GM12864 (cell line): ENCODE measurements around the gene ZSWIM6.

Source experiments
- DNase-seq: peaks from one replicate; pipeline ENCODE4 v3.0.0-alpha.2; 2011; ENCODE audit warnings: low read depth
- H3K4me3 ChIP-seq: 2 replicates; pipeline ENCODE4 v1.5.1; 2011; ENCODE audit warnings: mild to moderate bottlenecking, low read depth, low read length, control low read depth
- TF ChIP-seq, protein P1 (sequence below): IDR thresholded peaks from 2 replicates; pipeline ENCODE4 v1.5.1; 2011; ENCODE audit warnings: low read depth, mild to moderate bottlenecking, moderate library complexity, low read length, control low read depth, inconsistent platforms; ENCODE audit errors: missing control alignments

ZSWIM6 gene

DNA sequence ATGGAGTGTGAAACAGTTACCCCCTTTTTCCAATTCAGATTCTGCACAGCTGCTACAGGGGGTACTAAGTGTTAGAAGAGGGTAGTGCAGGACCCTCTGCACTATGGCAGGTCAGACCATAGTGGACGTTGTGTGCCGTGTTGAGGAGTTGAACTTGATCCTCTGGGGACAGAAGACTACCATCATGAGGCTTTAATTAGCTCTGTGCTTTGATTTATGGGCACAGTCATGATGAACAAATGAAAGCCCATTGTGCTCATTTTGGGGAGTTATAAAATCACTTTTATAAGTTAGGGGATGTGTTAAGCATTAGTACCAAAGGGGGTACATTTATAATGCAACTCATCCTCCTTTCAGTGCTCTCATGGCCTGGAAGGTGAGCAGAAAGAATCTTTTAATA lies 62.7 kb downstream of the ZSWIM6 start:
- no peak for DNase-seq
- H3K4me3 ChIP-seq: no peak overlapping the region
- TF ChIP-seq, protein P1, sequence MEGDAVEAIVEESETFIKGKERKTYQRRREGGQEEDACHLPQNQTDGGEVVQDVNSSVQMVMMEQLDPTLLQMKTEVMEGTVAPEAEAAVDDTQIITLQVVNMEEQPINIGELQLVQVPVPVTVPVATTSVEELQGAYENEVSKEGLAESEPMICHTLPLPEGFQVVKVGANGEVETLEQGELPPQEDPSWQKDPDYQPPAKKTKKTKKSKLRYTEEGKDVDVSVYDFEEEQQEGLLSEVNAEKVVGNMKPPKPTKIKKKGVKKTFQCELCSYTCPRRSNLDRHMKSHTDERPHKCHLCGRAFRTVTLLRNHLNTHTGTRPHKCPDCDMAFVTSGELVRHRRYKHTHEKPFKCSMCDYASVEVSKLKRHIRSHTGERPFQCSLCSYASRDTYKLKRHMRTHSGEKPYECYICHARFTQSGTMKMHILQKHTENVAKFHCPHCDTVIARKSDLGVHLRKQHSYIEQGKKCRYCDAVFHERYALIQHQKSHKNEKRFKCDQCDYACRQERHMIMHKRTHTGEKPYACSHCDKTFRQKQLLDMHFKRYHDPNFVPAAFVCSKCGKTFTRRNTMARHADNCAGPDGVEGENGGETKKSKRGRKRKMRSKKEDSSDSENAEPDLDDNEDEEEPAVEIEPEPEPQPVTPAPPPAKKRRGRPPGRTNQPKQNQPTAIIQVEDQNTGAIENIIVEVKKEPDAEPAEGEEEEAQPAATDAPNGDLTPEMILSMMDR: no peak

DNA sequence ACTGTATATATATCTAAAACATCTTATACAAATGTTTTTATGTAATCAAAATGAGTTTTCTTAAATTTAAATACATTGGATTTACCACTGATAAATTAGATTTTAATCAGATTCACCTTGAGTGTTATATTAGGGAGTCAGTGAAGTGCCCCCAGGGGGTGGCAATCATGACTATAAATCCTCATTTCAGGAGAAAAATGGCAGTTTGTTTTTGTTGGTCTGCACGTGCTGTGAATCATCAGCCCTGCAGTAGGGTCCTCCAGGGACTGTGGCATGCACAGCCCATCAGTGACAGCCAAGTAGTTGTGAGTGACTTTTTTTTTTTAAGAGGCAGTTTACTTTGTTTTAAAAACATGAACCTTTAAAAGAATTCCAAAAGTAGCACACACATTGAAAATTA lies 65.2 kb downstream of the ZSWIM6 start:
- H3K4me3 ChIP-seq: no peak overlapping the region
- no peak for DNase-seq
- TF ChIP-seq, protein P1: no peak

DNA sequence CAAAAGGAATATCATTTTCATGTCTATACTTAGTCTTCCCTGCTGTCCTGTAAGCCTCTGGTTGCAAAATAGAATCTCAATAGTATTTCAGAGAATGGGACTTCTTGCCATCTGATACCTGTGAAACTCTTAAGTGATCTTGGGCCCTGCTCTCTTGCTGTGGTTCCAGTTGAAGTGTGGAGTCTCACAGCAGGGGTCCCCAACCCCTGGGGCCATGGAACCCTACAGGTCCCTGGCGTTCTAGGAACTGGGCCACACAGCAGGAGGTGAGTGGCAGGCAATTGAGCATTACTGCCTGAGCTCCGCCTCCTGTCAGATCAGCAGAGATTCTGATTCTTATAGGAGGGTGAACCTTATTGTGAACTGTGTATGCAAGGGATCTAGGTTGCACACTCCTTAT lies 65.9 kb downstream of the ZSWIM6 start:
- TF ChIP-seq, protein P1: no peak
- no peak overlapping the region for H3K4me3 ChIP-seq
- DNase-seq: no peak

DNA sequence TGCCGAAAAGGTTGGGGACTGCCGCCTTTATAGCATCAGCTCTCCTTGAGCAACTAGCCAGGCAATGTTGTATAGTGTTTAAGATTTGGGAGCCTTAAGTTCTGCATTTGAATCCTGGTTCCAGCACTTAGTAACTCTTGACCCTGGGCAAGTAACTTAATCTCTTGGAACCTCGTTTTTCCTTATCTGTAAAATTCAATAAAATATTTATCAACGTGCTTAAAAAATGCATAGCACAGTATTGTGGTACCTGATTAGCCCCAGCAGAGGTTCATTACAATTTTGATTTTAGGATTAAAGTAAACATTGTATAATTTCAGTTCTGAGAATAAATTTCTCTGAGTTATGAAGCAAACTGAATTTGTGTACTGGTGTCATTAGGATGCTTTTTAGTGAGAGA lies 66.4 kb downstream of the ZSWIM6 start:
- H3K4me3 ChIP-seq: no peak overlapping the region
- TF ChIP-seq, protein P1: no peak
- no peak for DNase-seq

DNA sequence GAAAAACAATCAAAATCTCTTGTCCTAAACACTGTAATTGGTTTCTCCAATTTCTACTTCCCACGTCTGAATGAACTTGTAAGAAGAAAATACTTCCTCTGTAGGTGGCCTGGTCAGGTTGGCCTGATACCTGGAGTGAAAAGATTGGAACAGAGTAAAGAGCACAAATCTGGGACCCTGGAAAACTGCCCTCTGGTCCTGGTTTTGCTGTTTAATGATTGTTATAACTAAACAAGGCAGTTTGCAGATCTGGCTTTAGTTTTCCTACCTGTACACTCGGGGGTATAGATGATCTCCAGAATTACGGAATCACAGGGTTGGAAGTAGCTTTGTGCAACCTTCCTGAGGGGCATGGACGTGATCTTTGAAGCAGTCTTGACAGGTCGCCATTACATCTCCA lies 67.6 kb downstream of the ZSWIM6 start:
- no peak for DNase-seq
- no peak overlapping the region for H3K4me3 ChIP-seq
- TF ChIP-seq, protein P1: no peak

DNA sequence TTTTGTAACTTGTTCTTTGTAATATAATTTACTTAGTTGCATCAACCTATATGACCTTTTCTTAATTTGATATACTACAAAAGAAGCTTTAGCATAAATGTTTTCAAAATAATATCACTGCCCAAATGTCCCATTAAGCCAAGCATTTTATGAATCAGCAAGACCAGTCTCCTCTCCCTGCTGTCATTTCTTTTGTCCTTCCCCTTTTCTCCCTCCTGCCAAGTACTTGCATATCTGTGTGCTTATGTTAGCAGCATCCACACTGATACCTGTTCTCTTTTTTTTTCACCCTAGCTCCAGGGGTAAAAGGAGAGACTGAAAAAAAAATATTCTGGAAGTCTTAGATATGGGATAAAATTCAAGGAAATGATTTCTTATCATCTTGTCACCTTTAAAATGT lies 69.7 kb downstream of the ZSWIM6 start:
- DNase-seq: no peak
- H3K4me3 ChIP-seq: no peak overlapping the region
- TF ChIP-seq, protein P1: no peak

DNA sequence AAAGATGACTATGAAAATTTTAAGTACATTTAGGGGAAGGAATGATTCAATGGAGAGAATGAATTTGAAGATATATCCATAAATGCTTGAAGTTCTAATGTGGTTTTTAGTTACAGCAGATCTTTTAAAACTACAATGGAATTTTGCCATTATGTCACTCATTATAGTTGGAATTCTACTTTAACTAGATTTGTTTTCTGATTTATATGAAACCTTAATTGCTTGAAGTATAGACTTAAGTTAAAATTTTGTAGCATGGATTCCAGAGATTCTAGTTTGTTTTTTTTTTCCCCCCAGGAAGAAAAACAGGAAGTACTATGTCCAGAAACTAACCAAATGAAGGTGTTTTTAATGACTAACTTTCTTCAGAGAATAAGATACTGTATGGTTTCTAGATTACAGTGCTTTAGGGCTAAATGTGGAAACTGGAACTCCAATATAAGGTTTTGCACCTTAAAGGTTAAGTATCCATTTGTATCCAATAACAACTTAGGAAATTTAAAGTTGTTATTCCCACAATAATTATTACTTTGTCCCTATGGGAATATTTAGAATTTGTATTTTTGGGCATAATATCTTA lies 70.3 kb downstream of the ZSWIM6 start:
- H3K4me3 ChIP-seq: no peak overlapping the region
- DNase-seq: no peak
- TF ChIP-seq, protein P1: no peak
